ACC112 (cell line): ENCODE results near the gene NDUFAF8.
"Not testable (repeated sequence)": the region's sequence is repeated elsewhere in the genome, so short reads cannot be mapped to it uniquely, and the experiment has no call there.

Experiments
- H2AFZ ChIP-seq: fragments of 200-600 bp; sonication (generic); one replicate; pipeline ENCODE4 v1.6.0; 2017; ENCODE audit warnings: antibody characterized with exemption, low read length; ENCODE audit not compliant: unreplicated experiment
- H3K27ac ChIP-seq: fragments of 200-600 bp; sonication (generic); 2 replicates; pipeline ENCODE4 v1.5.1; 2014; ENCODE audit warnings: low read depth, mild to moderate bottlenecking, antibody characterized with exemption, low read length, moderate library complexity
- H3K27me3 ChIP-seq: fragments of 200-600 bp; sonication (generic); 2 replicates; pipeline ENCODE4 v1.6.1; 2014; ENCODE audit warnings: mild to moderate bottlenecking, antibody characterized with exemption, low read length, moderate library complexity, mixed read lengths; ENCODE audit not compliant: insufficient read depth
- H3K36me3 ChIP-seq: fragments of 200-600 bp; sonication (generic); 2 replicates; pipeline ENCODE4 v1.6.1; 2016; ENCODE audit warnings: mild to moderate bottlenecking, antibody characterized with exemption, low read length, moderate library complexity, mixed read lengths; ENCODE audit not compliant: insufficient read depth
- H3K4me1 ChIP-seq: fragments of 200-600 bp; sonication (generic); one replicate; pipeline ENCODE4 v1.6.1; 2016; ENCODE audit warnings: low read length, mixed read lengths; ENCODE audit not compliant: insufficient read depth, unreplicated experiment, control insufficient read depth
- H3K4me3 ChIP-seq: fragments of 200-600 bp; sonication (generic); 2 replicates; pipeline ENCODE4 v1.5.1; 2014; ENCODE audit warnings: mild to moderate bottlenecking, low read depth, low read length
- H3K79me2 ChIP-seq: fragments of 200-600 bp; sonication (generic); one replicate; pipeline ENCODE4 v1.6.0; 2016; ENCODE audit warnings: low read length; ENCODE audit not compliant: control insufficient read depth, unreplicated experiment, insufficient read depth

The NDUFAF8 gene

DNA sequence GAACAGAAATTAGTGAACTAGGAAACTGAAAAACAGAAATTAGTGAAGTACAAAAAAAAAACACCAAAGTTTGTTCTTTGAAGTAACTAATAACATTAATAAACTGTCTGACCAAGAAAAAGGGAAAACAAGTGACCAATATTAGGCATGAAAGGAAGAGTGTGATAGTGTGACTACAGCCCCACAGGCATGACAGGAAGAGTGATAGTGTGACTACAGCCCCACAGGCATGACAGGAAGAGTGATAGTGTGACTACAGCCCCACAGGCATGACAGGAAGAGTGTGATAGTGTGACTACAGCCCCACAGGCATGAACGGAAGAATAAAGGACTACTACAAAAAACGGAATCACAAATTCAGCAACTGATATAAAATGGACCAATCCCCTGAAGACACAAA is 11.5 kb upstream of the NDUFAF8 start:
- not testable (repeated sequence) for H3K36me3 ChIP-seq, H3K27me3 ChIP-seq, H3K27ac ChIP-seq, H3K4me1 ChIP-seq, H2AFZ ChIP-seq, H3K4me3 ChIP-seq, H3K79me2 ChIP-seq

DNA sequence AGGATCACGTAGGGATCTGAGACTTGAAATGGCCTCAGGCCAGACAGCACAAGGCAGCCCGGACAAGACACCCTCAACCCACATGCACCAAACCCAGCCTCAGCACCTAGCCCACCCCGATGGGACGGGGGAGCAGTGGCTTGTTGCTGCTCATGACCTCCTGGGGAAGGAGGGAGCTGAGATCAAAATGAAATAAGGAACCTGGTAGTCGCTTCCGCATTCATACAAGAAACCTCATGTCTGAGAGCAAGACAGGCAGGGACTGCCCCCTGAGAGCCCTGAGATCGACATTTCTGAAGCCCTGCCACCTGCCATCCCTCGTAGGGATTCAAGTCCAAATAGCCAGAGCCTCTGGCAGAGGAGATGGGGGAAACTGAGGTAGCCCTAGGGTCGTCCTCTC is 10.7 kb upstream of the NDUFAF8 start:
- Histone ChIP-seq H3K4me3 (no peak overlapping the region), H2AFZ (no peak overlapping the region), H3K27ac (no peak overlapping the region), H3K79me2 (no peaks in the 10 kb centered on the region), H3K27me3 (no peaks in the 10 kb centered on the region), H3K4me1 (peaks cover 3% of the 10 kb centered on the region), H3K36me3 (no peaks in the 10 kb centered on the region)

DNA sequence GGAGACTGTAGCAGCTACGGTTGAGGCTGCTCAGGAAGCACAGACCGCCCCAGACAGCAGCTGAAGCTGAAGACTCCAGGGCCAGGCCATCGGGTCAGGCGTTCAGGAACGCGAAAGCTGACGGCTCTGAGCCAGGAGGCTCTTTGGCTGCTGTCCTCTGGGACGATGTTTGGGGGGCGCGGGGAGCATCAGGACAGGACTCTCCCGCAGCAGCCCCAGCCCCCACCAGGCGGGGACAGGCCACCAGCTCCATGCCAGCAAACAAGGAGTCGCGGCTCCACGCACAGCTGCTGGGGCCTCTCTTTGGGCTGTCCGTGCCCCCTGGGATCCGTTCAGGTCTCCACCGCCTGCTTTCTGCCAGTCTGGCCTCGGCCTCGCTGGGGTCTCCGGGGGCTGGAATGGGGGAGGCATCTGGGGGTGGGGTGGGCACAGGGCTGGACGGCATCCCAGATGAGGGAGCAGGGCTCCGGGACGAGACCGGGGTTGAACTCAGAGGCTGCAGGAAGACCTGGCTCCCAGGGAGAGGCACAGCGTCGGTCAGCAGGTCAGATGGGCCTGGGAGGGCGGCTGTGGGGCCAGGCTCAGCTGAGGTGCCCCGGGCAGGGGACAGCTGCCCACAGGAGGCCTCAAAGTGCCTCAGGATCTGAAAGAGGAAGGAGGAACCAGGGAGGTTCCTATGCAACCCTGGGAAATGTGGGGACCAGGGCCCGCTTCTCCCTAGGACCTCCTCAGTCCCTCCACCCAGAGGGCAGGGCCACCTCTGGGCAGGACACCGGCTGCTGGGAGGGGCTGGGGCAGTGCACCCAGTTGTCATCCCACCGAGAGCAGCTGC is 10.1 kb upstream of the NDUFAF8 start:
- Histone ChIP-seq H3K79me2 (no peaks in the 10 kb centered on the region), H3K4me3 (no peak overlapping the region), H3K27me3 (no peaks in the 10 kb centered on the region), H3K4me1 (no peaks in the 10 kb centered on the region), H3K36me3 (no peaks in the 10 kb centered on the region), H2AFZ (no peak overlapping the region), H3K27ac (no peak overlapping the region)

DNA sequence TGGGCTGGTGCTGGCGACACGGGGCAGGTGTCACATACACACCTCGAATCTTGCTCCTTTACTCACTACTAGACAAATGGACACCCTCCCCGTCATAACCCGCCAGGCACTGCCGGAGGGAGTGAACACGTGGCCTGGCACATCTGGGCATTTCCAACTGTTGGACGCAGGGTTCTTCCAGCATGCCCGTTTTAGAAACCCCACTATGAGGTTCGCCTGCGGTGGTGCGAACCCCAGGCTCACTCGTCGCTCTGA is 9.5 kb upstream of the NDUFAF8 start:
- Histone ChIP-seq H3K27me3 (no peaks in the 10 kb centered on the region), H3K4me3 (no peak overlapping the region), H2AFZ (no peak overlapping the region), H3K36me3 (no peaks in the 10 kb centered on the region), H3K79me2 (no peaks in the 10 kb centered on the region), H3K27ac (no peak overlapping the region), H3K4me1 (no peaks in the 10 kb centered on the region)

DNA sequence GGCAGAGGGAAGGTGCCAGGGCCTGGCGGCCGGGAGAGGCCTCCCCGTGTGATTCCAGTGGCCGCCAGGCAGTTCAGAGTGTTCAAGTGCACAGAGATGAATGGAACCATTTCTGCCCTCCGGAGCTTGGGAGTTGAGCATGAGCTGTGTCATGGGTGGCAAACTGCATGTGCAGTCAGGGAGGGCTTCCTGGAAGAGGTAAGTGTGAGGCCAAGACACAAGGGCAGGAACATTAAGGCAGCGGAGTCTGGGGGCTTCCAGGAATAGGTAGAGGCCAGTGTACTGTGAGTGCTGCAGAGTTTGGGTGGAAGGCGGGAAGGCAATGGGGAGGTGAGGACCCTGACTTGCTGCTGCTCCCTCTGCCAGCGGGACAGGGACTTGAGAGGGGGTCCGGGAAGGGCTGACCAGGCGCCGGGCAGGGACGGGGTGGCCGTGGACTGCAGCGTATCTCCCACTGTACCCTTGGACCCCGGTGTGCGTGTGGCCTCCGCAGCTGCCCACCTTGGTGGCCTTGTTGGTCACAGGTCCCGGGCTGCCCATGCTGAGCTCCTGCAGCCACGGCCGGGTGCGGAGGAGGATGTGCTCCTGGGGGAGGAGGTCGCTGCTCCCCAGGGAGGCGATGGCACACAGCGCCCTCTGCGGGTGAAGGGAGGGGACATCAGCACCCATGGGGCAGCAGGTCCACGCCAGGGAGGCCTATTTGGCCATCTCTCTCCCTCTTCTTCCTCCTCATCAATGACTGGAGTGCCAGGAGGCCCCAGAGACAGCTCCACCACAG is 8.9 kb upstream of the NDUFAF8 start:
- Histone ChIP-seq H3K36me3 (no peaks in the 10 kb centered on the region), H2AFZ (no peak overlapping the region), H3K4me1 (no peaks in the 10 kb centered on the region), H3K27me3 (no peaks in the 10 kb centered on the region), H3K4me3 (no peak overlapping the region), H3K27ac (no peak overlapping the region), H3K79me2 (no peaks in the 10 kb centered on the region)

DNA sequence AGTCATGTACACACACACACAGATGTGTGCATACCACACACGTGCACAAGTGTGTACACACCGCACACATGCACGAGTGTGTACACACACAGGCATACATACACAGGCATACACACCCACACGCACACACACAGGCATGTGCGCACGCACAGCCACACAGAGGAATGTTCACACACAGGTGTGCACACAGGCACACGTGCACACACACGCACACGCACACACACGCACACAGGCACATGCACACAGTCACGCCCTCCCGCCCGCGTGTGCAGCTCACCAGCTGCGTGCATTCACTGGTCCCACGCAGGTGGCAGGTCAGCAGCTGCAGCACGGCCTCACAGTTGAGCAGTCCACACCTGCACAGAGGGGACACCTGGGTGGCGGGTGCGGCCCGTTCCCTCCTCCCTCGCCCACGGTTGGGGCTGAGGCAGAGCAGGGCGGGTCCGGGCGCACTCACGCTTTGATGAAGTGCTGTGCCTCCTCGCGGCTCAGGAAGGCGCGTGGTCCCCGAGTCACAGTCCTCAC is 7.9 kb upstream of the NDUFAF8 start:
- H3K27ac ChIP-seq, result no peak overlapping the region
- no peaks in the 10 kb centered on the region for H3K4me1 ChIP-seq
- H3K79me2 ChIP-seq, result peaks cover 2% of the 10 kb centered on the region
- H3K27me3 ChIP-seq, result no peaks in the 10 kb centered on the region
- H3K36me3 ChIP-seq, result no peaks in the 10 kb centered on the region
- no peak overlapping the region for H2AFZ ChIP-seq
- H3K4me3 ChIP-seq, result no peak overlapping the region

DNA sequence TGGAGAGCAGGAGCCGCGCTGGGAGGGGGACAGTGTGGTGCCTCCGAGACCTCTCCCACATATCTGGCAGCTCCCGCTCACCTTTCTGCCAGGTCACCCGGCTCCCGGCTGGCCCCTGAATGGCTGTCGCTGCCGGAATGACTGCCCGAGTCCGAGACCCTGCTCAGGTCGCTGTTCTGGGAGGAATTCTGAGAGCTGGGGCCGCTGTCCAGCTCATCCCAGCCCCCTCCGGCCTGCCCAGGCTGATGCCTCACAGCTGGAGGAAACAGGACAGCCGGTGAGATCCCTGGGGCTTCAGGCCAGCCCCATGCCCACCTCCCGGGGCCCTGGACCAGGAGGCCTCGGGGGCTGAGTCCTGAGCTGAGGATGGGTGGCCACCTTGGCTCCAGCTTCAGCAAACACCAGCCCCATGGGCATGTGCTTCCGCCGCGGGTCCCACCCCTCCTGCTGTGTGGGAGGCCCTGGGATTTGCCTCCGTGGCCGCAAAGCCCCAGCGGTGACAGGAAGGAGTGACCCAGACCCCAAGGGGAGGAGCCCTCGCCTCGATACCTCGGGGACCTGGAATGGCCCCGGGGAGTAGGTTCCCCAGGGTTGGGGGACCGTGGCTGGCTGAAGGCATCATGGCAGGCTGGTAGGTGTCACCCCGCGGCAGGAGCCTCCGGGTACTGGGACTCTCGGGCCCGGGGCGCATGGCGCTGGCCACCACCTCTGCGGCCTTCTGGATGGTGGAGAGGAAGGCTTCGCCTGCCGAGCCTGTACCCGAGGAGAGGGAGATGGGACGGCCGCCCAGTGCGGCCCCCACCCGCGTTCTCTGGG is 7.1 kb upstream of the NDUFAF8 start:
- Histone ChIP-seq H3K4me3 (no peak overlapping the region), H3K27me3 (no peaks in the 10 kb centered on the region), H3K79me2 (peaks cover 6% of the 10 kb centered on the region), H3K4me1 (no peaks in the 10 kb centered on the region), H2AFZ (no peak overlapping the region), H3K27ac (no peak overlapping the region), H3K36me3 (no peaks in the 10 kb centered on the region)

DNA sequence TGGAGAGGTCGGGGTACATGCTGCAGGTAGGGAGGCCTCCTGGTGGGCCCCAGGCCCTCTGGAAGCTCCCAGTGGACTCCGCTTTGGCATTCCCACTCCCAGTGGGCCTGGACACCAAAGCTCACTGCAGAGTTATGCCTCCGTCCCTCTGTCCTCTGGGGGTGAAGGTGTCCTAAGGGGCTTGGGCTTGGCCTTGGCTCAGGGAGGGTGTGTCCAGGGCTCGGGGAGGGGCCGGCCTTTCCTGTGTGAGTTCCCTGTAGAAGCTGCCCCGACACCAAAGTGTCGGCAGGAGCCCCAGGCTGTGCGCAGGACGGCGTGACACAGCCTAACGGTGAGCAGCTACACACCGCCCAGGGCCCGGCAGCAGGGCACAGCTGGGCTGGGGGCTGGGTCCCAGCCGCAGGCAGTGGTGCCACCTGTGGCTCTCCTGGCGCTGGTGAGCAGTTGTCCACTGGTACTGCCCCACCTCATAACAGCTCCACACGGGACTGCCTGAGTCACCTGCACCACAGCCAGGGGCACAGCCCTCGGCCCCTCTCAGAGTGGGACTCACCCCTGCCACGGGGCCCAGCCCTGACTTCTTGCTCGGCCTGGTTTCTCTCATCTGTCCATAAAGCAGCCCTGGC is 6.4 kb upstream of the NDUFAF8 start:
- H3K4me1 ChIP-seq, result peaks cover 4% of the 10 kb centered on the region
- H3K36me3 ChIP-seq, result no peaks in the 10 kb centered on the region
- no peak overlapping the region for H3K27ac ChIP-seq
- H3K79me2 ChIP-seq, result peaks cover 13% of the 10 kb centered on the region
- H2AFZ ChIP-seq, result no peak overlapping the region
- H3K4me3 ChIP-seq, result no peak overlapping the region
- H3K27me3 ChIP-seq, result no peaks in the 10 kb centered on the region

DNA sequence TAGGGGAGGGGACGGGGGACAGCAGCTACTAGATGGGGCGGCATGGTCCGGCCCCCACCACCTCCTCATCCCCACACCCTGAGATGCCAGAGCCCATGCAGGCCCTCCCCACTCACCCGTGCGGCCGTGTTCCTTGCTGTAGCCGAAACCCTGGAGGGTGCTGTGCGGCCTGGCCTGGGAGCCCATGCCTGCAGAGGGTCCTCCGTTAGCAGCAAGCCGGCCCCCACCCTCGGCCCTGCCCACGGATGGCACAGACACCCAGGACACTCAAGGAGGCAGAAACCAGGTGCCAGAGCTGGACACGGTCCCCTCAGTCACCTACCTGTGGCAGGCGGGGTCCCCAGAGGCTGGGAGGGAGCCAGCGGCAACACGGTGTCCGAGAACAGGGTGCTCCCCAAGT is 5.8 kb upstream of the NDUFAF8 start:
- no peak overlapping the region for H3K27ac ChIP-seq
- no peak overlapping the region for H3K4me3 ChIP-seq
- peaks cover 8% of the 10 kb centered on the region for H3K4me1 ChIP-seq
- no peaks in the 10 kb centered on the region for H3K27me3 ChIP-seq
- H2AFZ ChIP-seq, result no peak overlapping the region
- H3K36me3 ChIP-seq, result no peaks in the 10 kb centered on the region
- peaks cover 19% of the 10 kb centered on the region for H3K79me2 ChIP-seq

DNA sequence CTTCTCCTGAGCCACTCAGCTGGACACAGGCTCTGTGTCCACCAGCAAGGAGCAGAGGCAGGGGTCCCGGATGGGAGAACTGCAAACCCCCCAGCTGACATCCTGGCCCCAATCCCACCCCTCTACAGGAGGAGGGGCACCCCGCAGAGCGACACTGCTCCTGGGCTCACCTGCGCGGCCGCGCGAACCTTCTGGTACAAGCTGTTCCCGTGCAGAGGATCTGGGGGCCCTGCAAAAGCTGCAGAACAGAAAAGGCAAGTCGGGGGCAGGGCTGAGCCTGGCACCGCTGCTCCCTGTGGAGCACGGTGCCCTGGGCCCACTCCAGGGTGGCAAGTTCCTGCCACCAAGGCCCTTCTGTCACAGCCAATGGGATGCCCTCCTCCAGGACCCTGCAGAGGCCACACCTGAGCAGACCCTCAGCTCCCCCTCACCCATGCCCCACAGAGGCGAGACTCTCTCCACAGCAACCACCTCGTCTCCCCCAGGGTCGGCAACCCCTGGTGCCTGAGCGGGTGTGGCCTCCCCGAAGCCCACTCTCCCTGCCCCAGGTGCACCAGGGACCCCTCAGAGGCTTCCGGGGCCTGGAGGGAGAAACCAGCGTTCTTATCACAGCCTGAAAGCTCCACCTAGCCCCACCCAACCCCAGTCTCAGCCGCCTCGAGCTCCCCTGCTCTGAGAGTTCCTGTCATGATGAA is 5.2 kb upstream of the NDUFAF8 start:
- H3K4me1 ChIP-seq, result peaks cover 8% of the 10 kb centered on the region
- H3K27me3 ChIP-seq, result no peaks in the 10 kb centered on the region
- no peak overlapping the region for H3K27ac ChIP-seq
- no peak overlapping the region for H2AFZ ChIP-seq
- H3K79me2 ChIP-seq, result peaks cover 22% of the 10 kb centered on the region
- no peaks in the 10 kb centered on the region for H3K36me3 ChIP-seq
- no peak overlapping the region for H3K4me3 ChIP-seq
